Measurements from ENCODE around the gene GALNT10.

Gene GALNT10

DNA sequence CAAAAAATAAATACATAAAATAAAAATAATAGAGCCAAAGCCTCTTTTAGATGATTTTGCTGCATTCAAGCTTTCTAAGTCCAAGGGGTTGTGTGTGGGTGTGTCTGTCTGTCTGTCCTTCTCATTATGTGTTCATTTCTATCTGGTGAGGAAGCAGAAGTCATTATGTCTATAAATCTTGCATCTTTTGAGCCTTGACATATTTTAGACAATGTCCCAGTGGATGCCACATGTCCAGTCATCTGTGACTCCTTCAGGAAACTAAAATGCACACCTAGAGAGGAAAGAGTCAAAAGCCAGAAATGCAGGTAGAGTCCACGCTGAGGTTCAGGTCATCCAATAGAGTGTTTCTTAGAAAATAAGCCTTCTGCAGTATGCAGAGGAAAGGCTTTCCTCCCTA lies 80.9 kb downstream of the GALNT10 start:
- CTCF ChIA-PET: no interaction called here
- no peak overlapping the region for H3K27ac ChIP-seq
- TF ChIP-seq, protein P1, sequence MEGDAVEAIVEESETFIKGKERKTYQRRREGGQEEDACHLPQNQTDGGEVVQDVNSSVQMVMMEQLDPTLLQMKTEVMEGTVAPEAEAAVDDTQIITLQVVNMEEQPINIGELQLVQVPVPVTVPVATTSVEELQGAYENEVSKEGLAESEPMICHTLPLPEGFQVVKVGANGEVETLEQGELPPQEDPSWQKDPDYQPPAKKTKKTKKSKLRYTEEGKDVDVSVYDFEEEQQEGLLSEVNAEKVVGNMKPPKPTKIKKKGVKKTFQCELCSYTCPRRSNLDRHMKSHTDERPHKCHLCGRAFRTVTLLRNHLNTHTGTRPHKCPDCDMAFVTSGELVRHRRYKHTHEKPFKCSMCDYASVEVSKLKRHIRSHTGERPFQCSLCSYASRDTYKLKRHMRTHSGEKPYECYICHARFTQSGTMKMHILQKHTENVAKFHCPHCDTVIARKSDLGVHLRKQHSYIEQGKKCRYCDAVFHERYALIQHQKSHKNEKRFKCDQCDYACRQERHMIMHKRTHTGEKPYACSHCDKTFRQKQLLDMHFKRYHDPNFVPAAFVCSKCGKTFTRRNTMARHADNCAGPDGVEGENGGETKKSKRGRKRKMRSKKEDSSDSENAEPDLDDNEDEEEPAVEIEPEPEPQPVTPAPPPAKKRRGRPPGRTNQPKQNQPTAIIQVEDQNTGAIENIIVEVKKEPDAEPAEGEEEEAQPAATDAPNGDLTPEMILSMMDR (conservative IDR thresholded peaks at IDR 0.05; ENCODE audit: low read depth): no peak
- DNase-seq (ENCODE audit: low spot score): no peak
- POLR2A ChIA-PET (ENCODE audit: low non-redundant PET): no interaction called here

DNA sequence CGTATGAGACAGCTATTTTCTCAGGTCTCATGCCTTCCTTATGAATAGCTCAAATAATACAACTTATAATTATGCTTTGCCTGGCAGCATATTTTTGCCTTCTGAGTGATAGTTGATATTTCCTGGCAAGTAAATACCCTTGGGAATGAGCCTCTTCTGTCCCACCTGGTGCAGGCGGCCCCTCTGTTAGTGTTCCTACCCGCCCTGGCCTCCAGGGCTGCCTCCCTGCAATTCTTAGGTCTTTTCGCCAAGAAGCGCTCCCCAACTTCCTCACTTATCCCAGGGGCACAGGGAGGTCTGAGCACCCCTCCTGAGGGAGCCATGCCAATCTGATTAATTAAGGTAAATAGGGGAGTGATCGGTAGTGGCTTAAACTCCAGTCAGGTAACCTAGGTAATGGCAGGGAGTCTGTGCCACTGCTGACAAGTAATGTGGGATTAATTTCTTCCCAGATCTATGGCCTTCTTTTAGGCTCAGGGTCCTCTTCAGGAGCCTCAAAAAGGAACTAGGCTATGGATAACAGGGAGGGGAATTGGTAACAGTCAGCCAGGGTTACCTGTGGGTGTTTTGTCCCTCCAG lies 81.5 kb downstream of the GALNT10 start:
- TF ChIP-seq, protein P1 (conservative IDR thresholded peaks at IDR 0.05; ENCODE audit: low read depth): no peak
- ChIA-PET CTCF (no interaction called here), POLR2A (ENCODE audit: low non-redundant PET) (no interaction called here)
- no peak overlapping the region for H3K27ac ChIP-seq
- no peak for DNase-seq (ENCODE audit: low spot score)

DNA sequence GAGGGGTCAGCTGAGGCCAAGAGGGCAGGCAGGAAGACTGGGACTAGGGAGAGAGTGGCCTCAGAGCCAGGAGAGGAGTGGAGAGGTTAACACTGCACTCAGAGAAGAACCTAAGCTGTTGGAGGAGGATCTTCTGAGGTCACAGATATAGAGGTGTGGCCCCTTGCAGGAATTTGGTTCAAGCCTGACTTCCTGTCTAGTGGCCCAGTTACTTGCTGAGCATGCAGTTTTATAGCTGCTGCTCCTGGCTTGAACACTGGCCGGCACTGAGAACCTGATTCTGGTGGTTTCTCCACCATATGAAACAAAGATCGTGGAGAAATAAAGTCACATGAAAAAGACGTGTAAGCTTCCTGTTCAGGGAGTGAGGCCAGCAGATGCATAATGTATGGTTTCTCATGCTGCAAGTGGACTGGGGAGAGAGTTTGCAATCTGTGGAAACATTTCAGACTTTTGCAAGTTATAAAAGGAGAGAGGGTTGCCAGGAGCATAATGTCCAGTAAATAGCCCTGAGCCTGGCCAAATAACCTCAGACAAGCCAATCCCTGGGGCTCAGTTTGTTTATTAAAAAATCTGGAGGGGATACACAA lies 82.6 kb downstream of the GALNT10 start:
- H3K27ac ChIP-seq: peak overlapping the region; percentile 51; the same call in 1 of the 2 replicates
- TF ChIP-seq, protein P1 (conservative IDR thresholded peaks at IDR 0.05; ENCODE audit: low read depth): no peak
- POLR2A ChIA-PET (ENCODE audit: low non-redundant PET): no interaction called here
- peak; percentile 20 for DNase-seq (ENCODE audit: low spot score)
- CTCF ChIA-PET: interaction anchor here (0.6 kb wide), 1 partner anchor 58 kb away, joined by 3 read pairs; no protein-coding TSS in a partner anchor

DNA sequence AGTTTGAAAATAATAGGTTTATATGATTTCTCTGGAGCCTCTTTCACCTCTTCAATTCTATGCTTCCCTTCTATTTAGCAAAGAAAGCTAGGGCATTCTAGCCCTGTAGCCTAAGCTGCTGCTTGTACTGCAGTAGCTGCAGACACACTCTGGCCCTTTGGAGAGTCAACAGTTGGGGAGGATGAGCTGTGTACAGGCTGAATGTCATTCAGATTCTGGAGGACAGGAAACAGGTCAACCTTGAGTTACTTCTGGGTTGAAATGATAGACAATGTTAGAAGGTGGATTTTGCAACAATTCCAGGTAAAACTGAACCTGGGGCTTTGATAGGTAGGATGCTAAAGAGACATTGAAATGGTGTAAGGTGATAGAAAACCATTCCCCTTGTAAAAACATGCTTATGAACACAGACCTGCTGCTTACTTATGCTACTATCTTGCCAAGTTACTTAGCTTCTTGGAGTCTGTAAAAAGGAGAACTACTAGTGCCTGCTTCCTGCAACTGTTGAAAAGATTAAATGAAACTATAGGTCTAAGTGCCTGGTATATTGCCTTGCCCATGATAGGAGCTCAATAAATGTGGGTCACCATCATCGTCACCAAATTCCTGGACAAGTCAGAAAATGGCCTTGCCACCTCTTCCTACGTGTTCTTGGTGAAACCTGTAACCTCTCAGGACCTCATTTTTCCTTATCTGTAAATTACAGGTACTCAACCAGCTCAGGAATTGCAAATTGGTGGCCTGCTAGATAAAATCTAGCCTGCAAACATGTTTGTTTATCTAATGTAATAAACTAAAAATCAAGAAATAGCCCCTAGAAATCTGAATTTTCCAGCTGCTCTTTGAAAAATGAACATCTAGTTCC lies 83.7 kb downstream of the GALNT10 start:
- POLR2A ChIA-PET (ENCODE audit: low non-redundant PET): interaction anchor here (0.5 kb wide), 1 partner anchor 13 kb away, joined by 3 read pairs; no protein-coding TSS in a partner anchor
- TF ChIP-seq, protein P1 (conservative IDR thresholded peaks at IDR 0.05; ENCODE audit: low read depth): no peak
- CTCF ChIA-PET: interaction anchor here (0.6 kb wide), 1 partner anchor 10 kb away, joined by 4 read pairs; no protein-coding TSS in a partner anchor
- no peak overlapping the region for H3K27ac ChIP-seq
- DNase-seq (ENCODE audit: low spot score): no peak

DNA sequence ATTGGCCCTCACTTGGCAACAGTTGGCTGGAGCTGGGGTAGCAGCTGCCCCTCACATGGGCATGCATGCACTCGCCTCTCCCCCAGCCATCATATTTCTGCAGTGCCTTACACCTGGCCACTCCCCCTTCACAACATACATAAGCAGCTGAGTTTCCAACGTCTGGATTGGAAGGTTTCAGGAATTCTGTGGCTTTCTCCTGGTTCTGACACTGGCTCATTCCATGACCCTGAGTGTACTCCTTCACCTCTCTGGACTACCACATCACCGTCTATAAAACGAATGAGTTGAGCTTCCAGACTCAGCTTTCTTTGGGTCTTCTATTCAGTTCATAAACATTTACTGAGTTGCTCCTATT lies 84.3 kb downstream of the GALNT10 start:
- ChIA-PET CTCF (no interaction called here), POLR2A (ENCODE audit: low non-redundant PET) (interaction anchor here (0.5 kb wide), 1 partner anchor 12 kb away, joined by 3 read pairs; no protein-coding TSS in a partner anchor)
- H3K27ac ChIP-seq: no peak overlapping the region

DNA sequence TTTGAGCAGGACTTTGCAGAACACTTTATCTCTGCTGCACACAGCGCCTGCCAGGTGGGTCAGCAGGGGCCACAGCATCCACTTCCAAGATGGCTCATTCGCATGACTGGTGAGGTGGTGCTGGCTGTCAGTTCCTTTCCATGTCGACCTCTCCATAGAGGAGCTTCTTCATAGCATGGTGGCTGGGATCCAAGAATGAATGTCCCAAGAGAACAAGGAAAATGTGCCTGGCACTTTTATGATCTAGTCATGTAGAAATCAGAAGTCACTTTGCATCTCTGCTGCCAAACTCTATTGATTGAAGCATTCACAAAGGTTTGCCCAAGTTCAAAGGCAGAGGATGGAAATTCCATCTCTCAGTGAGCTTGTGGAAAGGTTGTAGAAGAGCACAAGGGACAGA lies 85.0 kb downstream of the GALNT10 start:
- POLR2A ChIA-PET (ENCODE audit: low non-redundant PET): no interaction called here
- TF ChIP-seq, protein P1 (conservative IDR thresholded peaks at IDR 0.05; ENCODE audit: low read depth): no peak
- no peak for DNase-seq (ENCODE audit: low spot score)
- no peak overlapping the region for H3K27ac ChIP-seq
- CTCF ChIA-PET: interaction anchor here (0.5 kb wide), 1 partner anchor 667 kb away, joined by 4 read pairs; no protein-coding TSS in a partner anchor

More for the DNA sequence above, 84.3 kb downstream of the GALNT10 start:
- TF ChIP-seq, protein P1 (conservative IDR thresholded peaks at IDR 0.05; ENCODE audit: low read depth): no peak
- DNase-seq (ENCODE audit: low spot score): peak; percentile 15

All from RWPE1 (cell line).